Measurements from ENCODE around the gene HAPLN2. TPM values are rescaled to one million over a fixed set of nuclear protein-coding genes. Genes with fewer than 3 reads are reported as not detected.

HAPLN2 gene
- total RNA-seq, 3 donors from 2014 or later: 0.28 TPM; not detected in 2

- Histone ChIP-seq H3K36me3 (ENCODE audit: low read depth) (no peaks in the 10 kb centered on the region), H3K4me3 (no peak overlapping the region), H3K9me3 (no peaks in the 10 kb centered on the region), H3K4me1 (ENCODE audit: low read depth) (peaks cover 1% of the 10 kb centered on the region)
- ATAC-seq (no peak), DNase-seq (no peak)
- intact Hi-C loops (cut with DNase I, micrococcal nuclease): no loop called here
- TF ChIP-seq, protein P1, sequence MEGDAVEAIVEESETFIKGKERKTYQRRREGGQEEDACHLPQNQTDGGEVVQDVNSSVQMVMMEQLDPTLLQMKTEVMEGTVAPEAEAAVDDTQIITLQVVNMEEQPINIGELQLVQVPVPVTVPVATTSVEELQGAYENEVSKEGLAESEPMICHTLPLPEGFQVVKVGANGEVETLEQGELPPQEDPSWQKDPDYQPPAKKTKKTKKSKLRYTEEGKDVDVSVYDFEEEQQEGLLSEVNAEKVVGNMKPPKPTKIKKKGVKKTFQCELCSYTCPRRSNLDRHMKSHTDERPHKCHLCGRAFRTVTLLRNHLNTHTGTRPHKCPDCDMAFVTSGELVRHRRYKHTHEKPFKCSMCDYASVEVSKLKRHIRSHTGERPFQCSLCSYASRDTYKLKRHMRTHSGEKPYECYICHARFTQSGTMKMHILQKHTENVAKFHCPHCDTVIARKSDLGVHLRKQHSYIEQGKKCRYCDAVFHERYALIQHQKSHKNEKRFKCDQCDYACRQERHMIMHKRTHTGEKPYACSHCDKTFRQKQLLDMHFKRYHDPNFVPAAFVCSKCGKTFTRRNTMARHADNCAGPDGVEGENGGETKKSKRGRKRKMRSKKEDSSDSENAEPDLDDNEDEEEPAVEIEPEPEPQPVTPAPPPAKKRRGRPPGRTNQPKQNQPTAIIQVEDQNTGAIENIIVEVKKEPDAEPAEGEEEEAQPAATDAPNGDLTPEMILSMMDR (IDR thresholded peaks at IDR 0.05): no peak
Observed at GRCh38 chr1:156647351-156647750, 28.1 kb downstream of the HAPLN2 start.

DNA sequence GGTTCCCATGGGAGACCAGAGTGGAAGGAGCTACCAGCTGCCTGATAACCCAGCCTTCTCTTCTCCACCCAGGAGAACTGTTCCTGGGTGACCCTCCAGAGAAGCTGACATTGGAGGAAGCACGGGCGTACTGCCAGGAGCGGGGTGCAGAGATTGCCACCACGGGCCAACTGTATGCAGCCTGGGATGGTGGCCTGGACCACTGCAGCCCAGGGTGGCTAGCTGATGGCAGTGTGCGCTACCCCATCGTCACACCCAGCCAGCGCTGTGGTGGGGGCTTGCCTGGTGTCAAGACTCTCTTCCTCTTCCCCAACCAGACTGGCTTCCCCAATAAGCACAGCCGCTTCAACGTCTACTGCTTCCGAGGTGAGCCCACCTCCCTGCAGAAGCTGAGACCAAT, 29.3 kb downstream of the HAPLN2 start:
- no peak for ATAC-seq
- Histone ChIP-seq H3K4me1 (ENCODE audit: low read depth) (no peaks in the 10 kb centered on the region), H3K4me3 (no peak overlapping the region), H3K36me3 (ENCODE audit: low read depth) (no peaks in the 10 kb centered on the region), H3K9me3 (no peaks in the 10 kb centered on the region)
- TF ChIP-seq, protein P1 (IDR thresholded peaks at IDR 0.05): no peak
- no peak for DNase-seq
- intact Hi-C loops (cut with DNase I, micrococcal nuclease): no loop called here

- no peaks in the 10 kb centered on the region for H3K9me3 ChIP-seq
- intact Hi-C loops (cut with DNase I, micrococcal nuclease): no loop called here
- H3K4me3 ChIP-seq: no peak overlapping the region
- DNase-seq: no peak
- TF ChIP-seq, protein P1 (IDR thresholded peaks at IDR 0.05): no peak
- no peaks in the 10 kb centered on the region for H3K36me3 ChIP-seq (ENCODE audit: low read depth)
- ATAC-seq: no peak
- H3K4me1 ChIP-seq (ENCODE audit: low read depth): no peaks in the 10 kb centered on the region
Observed at GRCh38 chr1:156648951-156649350, 29.7 kb downstream of the HAPLN2 start.

DNA sequence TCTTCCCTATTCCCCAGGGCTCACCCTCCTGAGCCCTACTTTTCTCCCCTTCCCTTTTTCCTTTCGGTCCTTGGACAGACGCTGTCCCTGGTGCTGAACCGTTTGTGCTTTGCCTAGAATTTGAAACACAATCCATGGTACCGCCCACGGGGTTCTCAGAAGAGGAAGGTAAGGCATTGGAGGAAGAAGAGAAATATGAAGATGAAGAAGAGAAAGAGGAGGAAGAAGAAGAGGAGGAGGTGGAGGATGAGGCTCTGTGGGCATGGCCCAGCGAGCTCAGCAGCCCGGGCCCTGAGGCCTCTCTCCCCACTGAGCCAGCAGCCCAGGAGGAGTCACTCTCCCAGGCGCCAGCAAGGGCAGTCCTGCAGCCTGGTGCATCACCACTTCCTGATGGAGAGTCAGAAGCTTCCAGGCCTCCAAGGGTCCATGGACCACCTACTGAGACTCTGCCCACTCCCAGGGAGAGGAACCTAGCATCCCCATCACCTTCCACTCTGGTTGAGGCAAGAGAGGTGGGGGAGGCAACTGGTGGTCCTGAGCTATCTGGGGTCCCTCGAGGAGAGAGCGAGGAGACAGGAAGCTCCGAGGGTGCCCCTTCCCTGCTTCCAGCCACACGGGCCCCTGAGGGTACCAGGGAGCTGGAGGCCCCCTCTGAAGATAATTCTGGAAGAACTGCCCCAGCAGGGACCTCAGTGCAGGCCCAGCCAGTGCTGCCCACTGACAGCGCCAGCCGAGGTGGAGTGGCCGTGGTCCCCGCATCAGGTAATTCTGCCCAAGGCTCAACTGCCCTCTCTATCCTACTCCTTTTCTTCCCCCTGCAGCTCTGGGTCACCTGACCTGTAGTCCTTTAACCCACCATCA, 33.1 kb downstream of the HAPLN2 start:
- TF ChIP-seq, protein P1 (IDR thresholded peaks at IDR 0.05): no peak
- Histone ChIP-seq H3K4me1 (ENCODE audit: low read depth) (peaks cover 8% of the 10 kb centered on the region), H3K4me3 (no peak overlapping the region), H3K9me3 (no peaks in the 10 kb centered on the region), H3K36me3 (ENCODE audit: low read depth) (no peaks in the 10 kb centered on the region)
- peak in 1 of 3 donors; percentile 41 for DNase-seq
- intact Hi-C loops (cut with DNase I, micrococcal nuclease): no loop called here
- no peak for ATAC-seq

DNA sequence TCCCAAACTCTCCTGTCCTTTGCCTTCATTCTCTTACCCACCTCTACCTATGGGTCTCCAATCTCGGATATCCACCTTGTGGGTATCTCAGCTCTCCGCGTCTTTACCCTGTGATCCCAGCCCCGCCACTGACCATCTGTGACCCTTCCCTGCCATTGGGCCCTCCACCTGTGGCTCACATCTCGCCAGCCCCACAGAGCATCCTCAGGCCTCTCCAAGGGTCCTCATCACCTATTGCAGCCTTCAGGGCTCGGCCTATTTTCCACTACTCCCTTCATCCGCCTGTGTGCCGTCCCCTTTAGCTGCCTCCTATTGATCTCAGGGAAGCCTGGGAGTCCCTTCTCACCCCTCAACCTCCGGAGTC, 33.8 kb downstream of the HAPLN2 start:
- intact Hi-C loops (cut with DNase I, micrococcal nuclease): no loop called here
- TF ChIP-seq, protein P1 (IDR thresholded peaks at IDR 0.05): no peak
- no peak for DNase-seq

More for the DNA sequence above, 33.8 kb downstream of the HAPLN2 start:
- Histone ChIP-seq H3K36me3 (ENCODE audit: low read depth) (no peaks in the 10 kb centered on the region), H3K4me1 (ENCODE audit: low read depth) (peaks cover 14% of the 10 kb centered on the region), H3K9me3 (no peaks in the 10 kb centered on the region), H3K4me3 (no peak overlapping the region)
- ATAC-seq: no peak
